Heart right ventricle (tissue), 16 donors: Measurements from ENCODE around the gene PADI1. TPM values are rescaled to one million over a fixed set of nuclear protein-coding genes. Genes with fewer than 3 reads are reported as not detected.

Experiments used
- ATAC-seq, 8 donors: fragments of 200-7000 bp; cut with Tn5 transposase; one replicate each; pipeline ENCODE4 v1.9.1; 2020; ENCODE audit warnings: mild to moderate bottlenecking in 8 of 8, moderate library complexity in 8 of 8, moderate number of reproducible peaks in 1 of 8
- DNase-seq, 2 donors: peaks; one replicate each; pipeline ENCODE4 v3.0.0-alpha.2; 2020
- H3K27ac ChIP-seq, 10 donors: fragments of 200-600 bp; sonication (generic) in 2 of 10; one replicate each; pipeline versions ENCODE4 v1.5.0 to v1.8.0; 2020 to 2022; ENCODE audit warnings: mild to moderate bottlenecking in 3 of 10
- H3K27me3 ChIP-seq, 7 donors: fragments of 200-600 bp; one replicate each; pipeline ENCODE4 v1.8.0; 2021 to 2022; ENCODE audit warnings: mild to moderate bottlenecking in 2 of 7
- H3K36me3 ChIP-seq, 9 donors: fragments of 200-600 bp; sonication (generic) in 1 of 9; one replicate each; pipeline versions ENCODE4 v1.5.0 to v1.8.0; 2020 to 2022; ENCODE audit warnings: mild to moderate bottlenecking in 2 of 9
- H3K4me1 ChIP-seq, 9 donors: fragments of 200-600 bp; sonication (generic) in 1 of 9; one replicate each; pipeline versions ENCODE4 v1.5.0 to v1.8.0; 2020 to 2022; ENCODE audit warnings: mild to moderate bottlenecking in 4 of 9
- H3K4me3 ChIP-seq, 10 donors: fragments of 200-600 bp; sonication (generic) in 2 of 10; one replicate each; pipeline versions ENCODE4 v1.5.0 to v1.8.0; 2020 to 2022; ENCODE audit warnings: mild to moderate bottlenecking in 7 of 10, moderate library complexity in 2 of 10
- H3K9me3 ChIP-seq, 11 donors: fragments of 200-600 bp in 10 of 11; sonication (generic) in 2 of 11; one replicate each; pipeline versions ENCODE4 v1.5.0 to v1.8.0; 2013 to 2022; ENCODE audit warnings: mild to moderate bottlenecking in 2 of 11, control low read depth in 1 of 11, moderate library complexity in 1 of 11
- CTCF ChIP-seq, 9 donors: fragments of 200-600 bp; sonication (generic) in 2 of 9; IDR thresholded peaks; one replicate each; pipeline versions ENCODE4 v1.5.0 to v1.8.0; 2021 to 2022; ENCODE audit warnings: antibody characterized with exemption in 9 of 9, mild to moderate bottlenecking in 5 of 9, moderate library complexity in 1 of 9
- WGBS, 2 donors: extraction: QIAGEN DNeasy Blood & Tissue Kit; methylation state at CpG; one replicate each; pipeline ENCODE4 v1.1.7; 2013; ENCODE audit warnings: inconsistent platforms in 1 of 2; 5-methylcytosine and 5-hydroxymethylcytosine counted together
- intact Hi-C, 10 donors: fragments of 100-400 bp; cut with DNase I; formaldehyde crosslinking; loops; one replicate each; pipeline versions ENCODE4 v1.11.1 to v1.14.2; 2022
- polyA plus RNA-seq, 2 donors: library from polyadenylated mRNA; stranded (reverse); fragments of 200-250 nt; gene quantifications; one replicate each; pipeline ENCODE4 v1.2.3, GENCODE V29; 2013
- total RNA-seq, 10 donors: library from RNA; stranded (reverse); fragmentation: NEBNext Ultra II Directional in 3 of 10; extraction: Animal tissue kit (Norgen Biotek cat#: 25700) in 3 of 10; gene quantifications; one replicate each; pipeline versions ENCODE4 v1.2.1 to v1.2.4, GENCODE V29; 2021 to 2023
- donor health status: Arrhythmogenic right ventricular cardiomyopathy.
- donor health status: ischemic (EF 13 %, LVEDD 7.1; RV severe dilation, severe dysfunction).
- donor health status: healthy with polysubstance abuse.
- donor health status: DM: no; HTN: yes; CAD: no.
- donor health status: DM: no; HTN: no; CAD: no.
- donor health status: ischemic (EF 25% LVEDD 6.9; RV normal size, moderate dysfunction).
- donor health status: ischemic (EF 25% LVEDD 5.7; RV mildly dilated, moderate dysfunction).
- donor health status: healthy.
- donor health status: DM: yes; HTN: yes; CAD: no.
- donor health status: Ischemic cardiomyopathy.
- donor health status: ischemic (EF 35%, LVEDD 5.7; RV mildly dilated, moderate dysfunction).
- donor health status: nonischemic (EF 11% LVEDD 7.7; RV severe dilation, severe dysfunction).
- donor health status: DM: yes; HTN: yes; CAD: no.
- donor health status: PGD.
- donor health status: ischemic (EF 29% LVEDD 5.4; RV normal size, mild dysfunction).
- donor health status: nonischemic (EF 23%, LVEDD 6.1; RV moderate dilation, normal function).

PADI1 gene
- total and polyA plus RNA-seq, 12 donors = 0.01 TPM; not detected in 11

- H3K4me1 ChIP-seq = no peaks in the 10 kb centered on the region
- TF ChIP-seq CTCF (IDR thresholded peaks at IDR 0.05) = no peak
- WGBS, 2 donors = 92 to 93% methylated on average over 2 of the region's 2 CpGs
- DNase-seq = no peak
- H3K27ac ChIP-seq = no peak overlapping the region
- no peak overlapping the region for H3K4me3 ChIP-seq
- intact Hi-C loops = no loop called here
- ATAC-seq = no peak
- H3K27me3 ChIP-seq = peaks cover 0 to 36% (median 0%) of the 10 kb centered on the region in 7 donors
- peaks cover 0 to 43% (median 12%) of the 10 kb centered on the region in 11 donors for H3K9me3 ChIP-seq
- H3K36me3 ChIP-seq = no peaks in the 10 kb centered on the region
Observed at GRCh38 chr1:17158961-17159360, 46.0 kb upstream of the PADI1 start.

- 77 to 82% methylated on average over 3 of the region's 3 CpGs for WGBS, 2 donors
- H3K27me3 ChIP-seq = peaks cover 0 to 42% (median 5%) of the 10 kb centered on the region in 7 donors
- intact Hi-C loops = no loop called here
Observed at GRCh38 chr1:17161137-17161740, 43.7 kb upstream of the PADI1 start.

GRCh38 chr1:17161926-17162800 is 42.8 kb upstream of the PADI1 start:
- ATAC-seq (no peak), DNase-seq (no peak)
- Histone ChIP-seq H3K36me3 (no peaks in the 10 kb centered on the region), H3K27me3 (peaks cover 0 to 46% (median 8%) of the 10 kb centered on the region in 7 donors), H3K4me3 (no peak overlapping the region), H3K4me1 (no peaks in the 10 kb centered on the region), H3K9me3 (peaks cover 0 to 11% (median 0%) of the 10 kb centered on the region in 11 donors), H3K27ac (no peak overlapping the region)
- no peak for TF ChIP-seq CTCF (IDR thresholded peaks at IDR 0.05)
- WGBS, 2 donors = 79 to 81% methylated on average over 20 of the region's 20 CpGs
- intact Hi-C loops = no loop called here

More at GRCh38 chr1:17161137-17161740, 43.7 kb upstream of the PADI1 start:
- no peak for TF ChIP-seq CTCF (IDR thresholded peaks at IDR 0.05)
- no peaks in the 10 kb centered on the region for H3K36me3 ChIP-seq
- ATAC-seq = no peak
- H3K4me1 ChIP-seq = no peaks in the 10 kb centered on the region
- no peak for DNase-seq
- H3K4me3 ChIP-seq = no peak overlapping the region
- no peak overlapping the region for H3K27ac ChIP-seq
- peaks cover 0 to 20% (median 0%) of the 10 kb centered on the region in 11 donors for H3K9me3 ChIP-seq

GRCh38 chr1:17162941-17163340 is 42.0 kb upstream of the PADI1 start:
- DNase-seq (no peak), ATAC-seq (no peak)
- Histone ChIP-seq H3K27me3 (peaks cover 0 to 49% (median 15%) of the 10 kb centered on the region in 7 donors), H3K27ac (no peak overlapping the region), H3K4me3 (no peak overlapping the region), H3K4me1 (no peaks in the 10 kb centered on the region), H3K9me3 (peaks cover 0 to 4% (median 0%) of the 10 kb centered on the region in 11 donors), H3K36me3 (no peaks in the 10 kb centered on the region)
- intact Hi-C loops = no loop called here
- WGBS, 2 donors = 82% methylated on average over 7 of the region's 7 CpGs
- no peak for TF ChIP-seq CTCF (IDR thresholded peaks at IDR 0.05)
